ENCODE data around the gene SH3D19. TPM values are rescaled to one million over a fixed set of nuclear protein-coding genes. Genes with fewer than 3 reads are reported as not detected.
A peak's percentile ranks its signal among the peaks of the same experiment; 100 is the strongest.

The SH3D19 gene
- total and polyA plus RNA-seq, 7 donors, result 31.4 to 195 (median 105) TPM

DNA sequence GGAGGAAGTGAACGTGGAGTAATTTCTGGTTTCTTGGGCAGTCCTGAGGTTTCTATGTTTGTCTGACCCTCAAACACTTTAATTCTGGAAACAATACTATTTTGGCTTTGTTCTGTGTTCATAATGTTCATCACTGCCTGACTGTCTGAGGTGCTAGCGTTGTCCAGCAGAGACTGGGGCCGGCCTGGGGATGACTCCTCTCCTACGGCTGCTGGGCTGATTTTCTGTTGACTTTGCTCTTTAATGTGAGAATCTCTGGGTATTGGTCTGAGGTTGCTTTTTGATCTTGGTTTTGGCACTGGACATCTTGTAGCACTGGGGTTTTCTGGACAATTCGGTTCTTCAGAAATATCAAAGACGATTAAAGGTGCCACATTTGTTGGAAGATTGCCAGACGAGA is 150.2 kb downstream of the SH3D19 start:
- intact Hi-C loops (cut with DNase I), result no loop called here
- H3K4me1 ChIP-seq, result peaks cover 0 to 51% (median 48%) of the 10 kb centered on the region in 4 donors
- TF ChIP-seq EP300 (IDR thresholded peaks at IDR 0.05) (no peak), POLR2A (IDR thresholded peaks at IDR 0.05) (no peak), POLR2AphosphoS5 (IDR thresholded peaks at IDR 0.05) (no peak)
- TF ChIP-seq, protein P1, sequence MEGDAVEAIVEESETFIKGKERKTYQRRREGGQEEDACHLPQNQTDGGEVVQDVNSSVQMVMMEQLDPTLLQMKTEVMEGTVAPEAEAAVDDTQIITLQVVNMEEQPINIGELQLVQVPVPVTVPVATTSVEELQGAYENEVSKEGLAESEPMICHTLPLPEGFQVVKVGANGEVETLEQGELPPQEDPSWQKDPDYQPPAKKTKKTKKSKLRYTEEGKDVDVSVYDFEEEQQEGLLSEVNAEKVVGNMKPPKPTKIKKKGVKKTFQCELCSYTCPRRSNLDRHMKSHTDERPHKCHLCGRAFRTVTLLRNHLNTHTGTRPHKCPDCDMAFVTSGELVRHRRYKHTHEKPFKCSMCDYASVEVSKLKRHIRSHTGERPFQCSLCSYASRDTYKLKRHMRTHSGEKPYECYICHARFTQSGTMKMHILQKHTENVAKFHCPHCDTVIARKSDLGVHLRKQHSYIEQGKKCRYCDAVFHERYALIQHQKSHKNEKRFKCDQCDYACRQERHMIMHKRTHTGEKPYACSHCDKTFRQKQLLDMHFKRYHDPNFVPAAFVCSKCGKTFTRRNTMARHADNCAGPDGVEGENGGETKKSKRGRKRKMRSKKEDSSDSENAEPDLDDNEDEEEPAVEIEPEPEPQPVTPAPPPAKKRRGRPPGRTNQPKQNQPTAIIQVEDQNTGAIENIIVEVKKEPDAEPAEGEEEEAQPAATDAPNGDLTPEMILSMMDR (IDR thresholded peaks at IDR 0.05), result no peak

DNA sequence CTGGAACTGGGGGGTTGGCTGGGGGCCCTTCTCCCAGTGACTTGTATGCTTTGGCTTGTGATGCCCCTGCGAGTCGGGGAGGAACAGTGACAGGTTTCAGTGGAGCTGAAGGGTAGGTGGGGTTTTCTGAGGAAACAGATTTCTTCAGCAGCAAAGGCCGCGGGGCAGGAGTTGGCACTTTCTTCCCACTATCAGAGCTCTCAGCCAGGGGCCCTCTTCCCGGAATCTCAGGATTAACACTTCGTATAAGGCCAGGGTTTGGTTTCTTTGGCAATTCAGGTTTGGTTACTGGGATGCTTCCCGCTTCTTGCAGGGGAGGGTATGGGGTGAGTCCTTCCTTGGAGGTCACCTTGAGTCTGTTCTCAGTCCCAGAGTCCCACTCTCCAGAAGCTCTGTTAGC is 150.6 kb downstream of the SH3D19 start:
- Histone ChIP-seq H3K4me1 (peaks cover 0 to 56% (median 53%) of the 10 kb centered on the region in 4 donors), H3K9me3 (no peaks in the 10 kb centered on the region), H3K4me3 (no peak overlapping the region), H3K27me3 (no peaks in the 10 kb centered on the region), H3K36me3 (peaks cover 5 to 22% (median 10%) of the 10 kb centered on the region in 4 donors), H3K27ac (peak overlapping the region; percentile 25 to 75 (median 52))
- WGBS, 2 donors, result 93 to 96% methylated on average over 7 of the region's 7 CpGs
- DNase-seq, result no peak
- intact Hi-C loops (cut with DNase I), result no loop called here
- TF ChIP-seq, protein P1 (IDR thresholded peaks at IDR 0.05), result no peak
- no peak for TF ChIP-seq POLR2AphosphoS5 (IDR thresholded peaks at IDR 0.05)
- TF ChIP-seq POLR2A (IDR thresholded peaks at IDR 0.05), result no peak
- no peak for TF ChIP-seq EP300 (IDR thresholded peaks at IDR 0.05)

More for the DNA sequence above, 150.2 kb downstream of the SH3D19 start:
- no peak overlapping the region for H3K4me3 ChIP-seq
- no peaks in the 10 kb centered on the region for H3K9me3 ChIP-seq
- H3K27me3 ChIP-seq, result no peaks in the 10 kb centered on the region
- DNase-seq, result no peak
- WGBS, 2 donors, result 83 to 88% methylated on average over 7 of the region's 7 CpGs
- H3K27ac ChIP-seq, result peak overlapping the region; percentile 25 to 75 (median 52)
- H3K36me3 ChIP-seq, result peaks cover 5 to 22% (median 10%) of the 10 kb centered on the region in 4 donors

DNA sequence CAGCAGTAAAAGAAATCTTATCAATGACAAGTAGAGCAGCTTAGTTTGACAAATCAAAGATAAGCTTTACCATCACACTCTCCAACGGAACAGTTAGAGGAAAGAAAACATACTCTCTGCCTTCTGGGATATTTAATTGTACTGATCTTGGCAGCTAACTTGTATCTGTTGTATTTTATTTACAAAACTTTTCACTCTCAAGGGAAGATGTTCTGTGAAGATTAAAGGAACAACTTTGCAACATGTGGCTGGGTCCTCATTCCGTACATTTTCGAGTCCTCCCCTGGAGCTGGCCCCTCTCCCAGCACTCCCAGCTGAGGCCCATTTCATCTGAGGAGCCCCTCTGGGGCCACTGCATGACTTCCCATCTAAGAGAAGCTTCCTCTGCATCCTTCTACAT is 151.5 kb downstream of the SH3D19 start:
- Histone ChIP-seq H3K27ac (peak overlapping the region; percentile 25 to 75 (median 52)), H3K9me3 (no peaks in the 10 kb centered on the region), H3K4me3 (no peak overlapping the region), H3K4me1 (peaks cover 0 to 64% (median 62%) of the 10 kb centered on the region in 4 donors), H3K36me3 (peaks cover 5 to 22% (median 10%) of the 10 kb centered on the region in 4 donors), H3K27me3 (no peaks in the 10 kb centered on the region)
- intact Hi-C loops (cut with DNase I), result no loop called here
- DNase-seq, result peak; percentile 89
- WGBS, 2 donors, result 55 to 61% methylated on average over 3 of the region's 3 CpGs
- TF ChIP-seq POLR2AphosphoS5 (IDR thresholded peaks at IDR 0.05), result peak in 2 of 4 donors; percentile 45 to 54
- no peak for TF ChIP-seq POLR2A (IDR thresholded peaks at IDR 0.05)

DNA sequence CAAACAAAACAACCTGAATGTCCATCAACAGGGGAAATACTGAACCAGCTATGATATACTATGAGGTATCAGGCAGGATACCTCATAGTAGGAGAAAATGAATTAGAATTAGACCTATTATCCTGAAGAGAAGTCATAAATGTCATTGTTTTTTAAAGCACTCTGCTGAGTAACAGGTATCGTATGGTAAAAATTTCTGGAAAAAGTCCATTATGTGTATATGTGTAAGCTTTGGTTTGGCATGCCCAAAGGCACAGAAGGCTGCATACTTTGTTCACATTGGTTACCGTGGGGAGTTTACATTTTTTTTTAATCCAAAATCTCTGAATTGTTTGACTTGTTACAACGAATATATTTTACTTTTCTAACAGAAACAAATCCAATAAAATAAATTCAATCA is 155.5 kb downstream of the SH3D19 start:
- peaks cover 0 to 82% (median 66%) of the 10 kb centered on the region in 4 donors for H3K4me1 ChIP-seq
- intact Hi-C loops (cut with DNase I), result loop anchor here (2.0 to 10.0 kb wide), 3 partner anchors 57 to 155 kb away; partner anchors contain the start of genes LRBA and SH3D19

DNA sequence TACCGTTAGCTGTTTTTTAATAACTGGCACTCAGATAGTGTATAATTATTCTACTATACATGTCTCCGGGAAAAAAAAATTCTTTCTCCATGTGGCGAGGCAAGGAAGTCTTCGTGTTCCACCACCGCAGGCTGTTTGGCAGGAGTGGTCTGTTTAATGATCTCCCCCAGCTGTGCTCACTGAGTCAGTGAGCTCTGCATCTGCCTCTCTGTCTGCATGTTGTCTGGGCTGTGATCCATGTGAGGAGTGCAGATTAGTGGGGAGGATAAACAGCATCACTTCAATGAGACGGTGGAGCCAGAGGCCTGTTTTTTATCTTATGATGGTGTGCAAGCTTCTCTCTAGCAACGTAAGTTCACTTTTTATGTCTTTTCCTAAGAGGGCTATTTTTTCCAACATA is 156.2 kb downstream of the SH3D19 start:
- peaks cover 0 to 13% (median 1%) of the 10 kb centered on the region in 4 donors for H3K36me3 ChIP-seq
- WGBS, 2 donors, result 73 to 90% methylated on average over 7 of the region's 7 CpGs
- peak; percentile 95 for DNase-seq
- peak overlapping the region; percentile 67 to 83 (median 73) for H3K27ac ChIP-seq
- intact Hi-C loops (cut with DNase I), result loop anchor here (2.0 to 10.0 kb wide), 3 partner anchors 58 to 156 kb away; partner anchors contain the start of genes LRBA and SH3D19
- H3K4me3 ChIP-seq, result no peak overlapping the region
- TF ChIP-seq EP300 (IDR thresholded peaks at IDR 0.05) (peak in 3 of 4 donors; percentile 10 to 48 (median 35)), POLR2AphosphoS5 (IDR thresholded peaks at IDR 0.05) (peak; percentile 65 to 92 (median 91)), POLR2A (IDR thresholded peaks at IDR 0.05) (no peak)
- H3K9me3 ChIP-seq, result no peaks in the 10 kb centered on the region
- H3K4me1 ChIP-seq, result peaks cover 0 to 76% (median 61%) of the 10 kb centered on the region in 4 donors
- H3K27me3 ChIP-seq, result no peaks in the 10 kb centered on the region

More for the DNA sequence above, 155.5 kb downstream of the SH3D19 start:
- no peak for DNase-seq
- Histone ChIP-seq H3K36me3 (peaks cover 0 to 6% (median under 1%) of the 10 kb centered on the region in 4 donors), H3K4me3 (no peak overlapping the region), H3K27me3 (no peaks in the 10 kb centered on the region), H3K9me3 (no peaks in the 10 kb centered on the region), H3K27ac (peak overlapping the region; percentile 67 to 83 (median 73))
- WGBS, 2 donors, result 74 to 76% methylated on average over 3 of the region's 3 CpGs
- TF ChIP-seq POLR2A (IDR thresholded peaks at IDR 0.05) (no peak), POLR2AphosphoS5 (IDR thresholded peaks at IDR 0.05) (no peak)

DNA sequence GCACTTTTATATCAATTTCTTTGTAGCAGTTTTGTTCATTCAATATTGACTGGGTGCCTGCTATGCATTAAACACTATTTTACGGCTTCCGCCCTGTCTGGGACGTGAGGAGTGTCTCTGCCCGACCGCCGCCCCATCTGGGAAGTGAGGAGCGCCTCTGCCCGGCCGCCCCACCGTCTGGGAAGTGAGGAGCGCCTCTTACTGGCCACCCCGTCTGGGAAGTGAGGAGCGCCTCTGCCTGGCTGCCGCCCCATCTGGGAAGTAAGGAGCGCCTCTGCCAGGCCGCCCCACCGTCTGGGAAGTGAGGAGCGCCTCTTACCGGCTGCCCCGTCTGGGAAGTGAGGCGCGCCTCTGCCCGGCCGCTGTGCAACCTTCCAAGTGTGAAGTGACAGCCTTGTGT is 157.8 kb downstream of the SH3D19 start:
- H3K4me1 ChIP-seq, result peaks cover 0 to 59% (median 44%) of the 10 kb centered on the region in 4 donors
- no peaks in the 10 kb centered on the region for H3K9me3 ChIP-seq

More for the DNA sequence above, 157.8 kb downstream of the SH3D19 start:
- no peak for DNase-seq
- 93% methylated on average over 24 of the region's 24 CpGs for WGBS, 2 donors
- Histone ChIP-seq H3K27me3 (no peaks in the 10 kb centered on the region), H3K36me3 (peaks cover 0 to 25% (median 5%) of the 10 kb centered on the region in 4 donors), H3K4me3 (no peak overlapping the region), H3K27ac (no peak overlapping the region)
- intact Hi-C loops (cut with DNase I), result loop anchor here (5.0 to 10.0 kb wide), 2 partner anchors 60 to 153 kb away; partner anchors contain the start of gene LRBA
- TF ChIP-seq, protein P1 (IDR thresholded peaks at IDR 0.05), result no peak
- no peak for TF ChIP-seq POLR2AphosphoS5 (IDR thresholded peaks at IDR 0.05)
- no peak for TF ChIP-seq EP300 (IDR thresholded peaks at IDR 0.05)
- TF ChIP-seq POLR2A (IDR thresholded peaks at IDR 0.05), result no peak
